Stimulated activated CD4-positive, alpha-beta T cell treated with anti-CD3 and anti-CD28 coated beads, TNF-alpha, amount 100 ng/mL, for 24 hours (primary cell): ENCODE measurements around the gene CLPTM1L.
"Not testable (repeated sequence)": the region's sequence is repeated elsewhere in the genome, so short reads cannot be mapped to it uniquely, and the experiment has no call there.

Experiments used
- DNase-seq, 3 experiments: peaks; one replicate each; pipeline ENCODE4 v3.0.0-alpha.2; 2020; ENCODE audit warnings: low read depth in 3 of 3

Gene CLPTM1L

DNA sequence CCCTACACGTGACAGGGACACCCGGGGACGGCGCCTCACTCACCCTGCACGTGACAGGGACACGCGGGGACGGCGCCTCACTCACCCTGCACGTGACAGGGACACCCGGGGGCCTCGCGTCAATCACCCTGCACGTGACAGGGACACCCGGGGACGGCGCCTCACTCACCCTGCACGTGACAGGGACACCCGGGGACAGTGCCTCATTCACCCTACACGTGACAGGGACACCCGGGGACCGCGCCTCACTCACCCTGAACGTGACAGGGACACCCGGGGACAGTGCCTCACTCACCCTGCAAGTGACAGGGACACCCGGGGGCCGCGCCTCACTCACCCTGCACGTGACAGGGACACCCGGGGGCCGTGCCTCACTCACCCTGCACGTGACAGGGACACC, 55.3 kb downstream of the CLPTM1L start:
- DNase-seq = not testable (repeated sequence)

DNA sequence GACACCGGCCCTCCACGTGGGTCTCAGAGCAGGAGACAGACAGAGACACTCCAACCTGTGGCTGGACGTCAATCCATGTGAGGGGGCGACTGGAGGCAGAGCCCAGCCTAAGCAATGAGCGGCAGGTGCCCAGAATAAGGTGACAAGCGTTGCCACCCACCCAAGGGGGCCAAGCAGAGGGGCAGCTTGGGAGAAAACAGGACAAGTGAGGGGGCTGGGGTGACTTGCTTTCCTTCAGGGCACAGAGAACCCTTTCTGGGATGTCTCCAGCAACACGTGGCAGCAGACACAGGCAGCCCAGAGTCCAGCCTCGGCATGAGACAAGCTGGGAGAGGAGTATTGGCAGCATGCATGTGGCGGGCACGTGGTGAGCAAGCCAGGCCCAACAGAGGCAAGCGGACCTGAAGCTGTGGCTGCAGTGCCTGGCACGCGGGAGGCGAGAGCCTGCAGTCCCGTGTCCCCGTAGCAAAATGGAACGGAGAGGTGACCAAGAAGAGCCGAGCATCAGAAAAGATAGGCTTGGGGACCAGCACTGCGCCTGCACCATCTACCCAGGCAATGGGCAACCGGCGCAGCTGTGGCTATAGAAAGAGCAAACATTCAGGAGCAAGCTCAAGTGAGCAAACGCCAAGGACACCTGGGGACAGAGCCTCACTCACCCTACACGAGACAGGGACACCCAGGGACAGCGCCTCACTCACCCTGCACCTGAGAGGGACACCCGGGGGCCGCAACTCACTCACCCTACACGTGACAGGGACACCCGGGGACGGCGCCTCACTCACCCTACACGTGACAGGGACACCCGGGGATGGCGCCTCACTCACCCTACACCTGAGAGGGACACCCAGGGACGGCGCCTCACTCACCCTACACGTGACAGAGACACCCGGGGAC, 56.2 kb downstream of the CLPTM1L start:
- no peak for DNase-seq

DNA sequence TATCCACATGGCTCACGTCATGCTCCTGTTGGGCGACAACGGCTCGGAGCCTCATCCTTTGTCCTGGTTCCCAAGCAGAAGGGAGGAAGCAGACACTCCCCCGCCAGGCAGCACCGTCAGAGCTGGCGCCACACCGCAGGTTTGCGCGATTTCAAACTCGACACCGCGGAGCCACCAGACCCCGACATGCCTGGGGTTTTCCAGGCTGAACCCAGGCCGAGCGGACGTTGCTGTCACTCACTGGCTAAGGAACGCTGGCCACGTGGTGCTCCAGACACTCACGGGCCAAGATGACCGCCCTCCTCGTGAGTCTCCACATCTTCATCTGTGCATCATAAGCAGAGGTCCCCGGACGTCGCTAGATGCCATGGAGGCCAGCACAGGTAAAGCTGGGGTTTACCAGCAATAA, 59.0 kb downstream of the CLPTM1L start:
- no peak for DNase-seq

DNA sequence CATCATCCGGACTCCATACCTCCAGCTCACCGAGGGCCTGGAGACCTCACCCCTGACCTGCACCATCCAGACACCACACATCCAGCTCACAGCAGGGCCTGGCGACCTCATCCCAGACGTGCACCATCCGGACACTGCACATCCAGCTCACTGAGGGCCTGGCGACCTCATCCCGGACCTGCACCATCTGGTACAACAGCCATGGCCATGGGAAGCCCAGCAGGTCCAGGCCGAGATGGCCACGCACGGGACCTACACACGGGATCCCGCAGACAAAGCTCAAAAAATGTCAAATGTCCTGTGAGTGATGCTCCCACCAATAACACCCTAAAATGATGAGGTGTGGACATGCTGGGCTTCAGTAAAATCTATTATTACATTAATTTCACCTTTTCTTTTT, 59.8 kb downstream of the CLPTM1L start:
- DNase-seq = no peak

DNA sequence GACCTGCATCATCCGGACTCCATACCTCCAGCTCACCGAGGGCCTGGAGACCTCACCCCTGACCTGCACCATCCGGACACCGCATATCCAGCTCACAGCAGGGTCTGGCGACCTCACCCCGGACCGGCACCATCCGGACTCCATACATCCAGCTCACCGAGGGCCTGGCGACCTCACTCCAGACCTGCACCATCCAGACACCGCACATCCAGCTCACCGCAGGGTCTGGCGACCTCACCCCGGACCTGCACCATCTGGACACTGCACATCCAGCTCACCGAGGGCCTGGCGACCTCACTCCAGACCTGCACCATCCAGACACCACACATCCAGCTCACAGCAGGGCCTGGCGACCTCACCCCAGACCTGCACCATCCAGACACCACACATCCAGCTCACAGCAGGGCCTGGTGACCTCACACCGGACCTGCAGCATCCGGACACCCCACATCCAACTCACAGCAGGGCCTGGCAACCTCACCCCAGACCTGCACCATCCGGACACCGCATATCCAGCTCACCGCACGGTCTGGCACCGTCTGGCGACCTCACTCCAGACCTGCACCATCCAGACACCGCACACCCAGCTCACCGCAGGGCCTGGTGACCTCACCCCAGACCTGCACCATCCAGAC, 60.4 kb downstream of the CLPTM1L start:
- DNase-seq = not testable (repeated sequence)

DNA sequence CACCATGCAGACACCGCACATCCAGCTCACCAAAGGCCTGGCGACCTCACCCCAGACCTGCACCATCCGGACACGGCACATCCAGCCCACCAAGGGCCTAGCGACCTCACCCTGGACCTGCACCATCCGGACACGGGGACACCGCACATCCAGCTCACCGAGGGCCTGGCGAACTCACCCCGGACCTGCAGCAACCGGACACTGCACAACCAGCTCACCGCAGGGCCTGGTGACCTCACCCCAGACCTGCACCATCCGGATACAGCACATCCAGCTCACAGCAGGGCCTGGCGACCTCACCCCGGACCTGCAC, 61.2 kb downstream of the CLPTM1L start:
- not testable (repeated sequence) for DNase-seq

DNA sequence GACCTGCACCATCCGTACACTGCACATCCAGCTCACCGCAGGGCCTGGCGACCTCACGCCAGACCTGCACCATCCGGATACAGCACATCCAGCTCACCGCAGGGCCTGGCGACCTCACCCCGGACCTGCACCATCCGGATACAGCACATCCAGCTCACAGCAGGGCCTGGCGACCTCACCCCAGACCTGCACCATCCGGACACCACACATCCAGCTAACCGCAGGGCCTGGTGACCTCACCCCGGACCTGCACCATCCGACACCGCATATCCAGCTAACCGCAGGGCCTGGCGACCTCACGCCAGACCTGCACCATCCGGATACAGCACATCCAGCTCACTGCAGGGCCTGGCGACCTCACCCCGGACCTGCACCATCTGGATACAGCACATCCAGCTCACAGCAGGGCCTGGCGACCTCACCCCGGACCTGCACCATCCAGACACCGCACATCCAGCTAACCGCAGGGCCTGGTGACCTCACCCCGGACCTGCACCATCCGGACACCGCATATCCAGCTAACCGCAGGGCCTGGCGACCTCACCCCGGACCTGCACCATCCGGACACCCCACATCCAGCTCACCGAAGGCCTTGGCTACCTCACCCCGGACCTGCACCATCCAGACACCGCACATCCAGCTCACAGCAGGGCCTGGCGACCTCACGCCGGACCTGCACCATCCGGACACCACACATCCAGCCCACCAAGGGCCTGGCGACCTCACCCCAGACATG, 61.7 kb downstream of the CLPTM1L start:
- not testable (repeated sequence) for DNase-seq

DNA sequence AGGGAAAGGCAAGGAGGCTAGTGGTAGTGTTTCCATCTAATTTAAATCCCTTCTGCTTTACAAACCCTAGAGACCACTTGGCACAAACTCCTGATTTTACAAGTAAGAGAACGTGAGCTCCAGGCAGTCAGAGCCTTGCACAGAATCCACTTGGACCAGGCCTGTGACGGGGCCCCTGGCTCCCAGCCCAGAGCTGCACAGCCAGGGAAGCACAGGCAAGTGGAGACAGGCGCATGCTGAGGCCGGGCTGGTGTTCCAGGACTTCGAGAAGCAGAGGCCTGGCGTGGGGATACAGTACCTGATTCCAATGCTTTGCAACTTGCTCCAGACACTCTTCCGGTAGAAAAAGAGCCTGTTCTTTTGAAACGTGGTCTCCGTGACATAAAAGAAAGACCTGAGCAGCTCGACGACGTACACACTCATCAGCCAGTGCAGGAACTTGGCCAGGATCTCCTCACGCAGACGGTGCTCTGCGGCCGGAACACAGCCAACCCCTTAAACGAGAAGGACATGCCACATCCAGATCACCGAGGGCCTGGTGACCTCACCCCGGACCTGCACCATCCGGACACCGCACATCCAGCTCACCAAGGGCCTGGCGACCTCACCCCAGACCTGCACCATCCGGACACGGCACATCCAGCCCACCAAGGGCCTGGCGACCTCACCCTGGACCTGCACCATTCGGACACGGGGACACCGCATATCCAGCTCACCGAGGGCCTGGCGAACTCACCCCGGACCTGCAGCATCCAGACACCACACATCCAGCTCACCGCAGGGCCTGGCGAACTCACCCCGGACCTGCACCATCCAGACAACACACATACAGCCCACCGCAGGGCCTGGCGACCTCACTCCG, 62.5 kb downstream of the CLPTM1L start:
- no peak for DNase-seq

DNA sequence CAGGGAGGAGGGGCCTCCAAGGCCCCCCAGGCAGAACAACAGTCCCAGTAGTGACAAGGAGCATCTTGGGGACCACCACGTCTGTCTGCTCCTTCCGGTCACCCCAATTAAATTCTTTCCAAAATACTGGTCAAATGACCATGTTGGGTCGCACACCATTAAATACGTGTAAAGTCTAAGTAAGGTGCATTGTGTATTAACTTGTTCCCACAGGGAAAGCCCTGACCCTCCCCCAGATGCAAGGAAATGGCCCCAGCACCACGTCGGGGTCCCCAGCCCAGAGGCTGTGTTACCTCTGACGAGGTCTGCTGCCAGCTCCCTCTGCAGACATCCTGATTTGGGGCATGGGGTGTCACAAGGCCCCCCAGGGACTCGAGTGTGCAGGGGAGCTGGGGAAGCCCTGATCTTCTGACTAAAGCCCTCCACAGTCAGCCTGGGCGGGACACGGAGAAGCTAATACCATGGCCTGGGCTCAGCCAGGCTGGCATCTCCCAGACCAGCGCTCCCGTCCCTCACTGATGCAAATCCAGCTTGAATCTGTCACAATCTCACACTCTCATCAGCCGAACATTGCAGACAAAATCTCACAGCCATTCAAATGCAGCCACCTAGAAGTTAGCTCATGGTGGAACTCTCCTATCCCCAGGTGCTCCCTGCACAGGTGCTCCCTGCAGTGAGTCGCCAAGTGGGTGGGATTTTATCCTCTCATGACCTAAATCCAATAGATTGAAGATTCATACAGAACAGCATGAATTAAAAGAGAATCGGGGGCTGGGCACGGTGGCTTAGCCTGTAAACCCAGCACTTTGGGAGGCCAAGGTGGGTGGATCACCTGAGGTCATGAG, 63.6 kb downstream of the CLPTM1L start:
- no peak for DNase-seq

DNA sequence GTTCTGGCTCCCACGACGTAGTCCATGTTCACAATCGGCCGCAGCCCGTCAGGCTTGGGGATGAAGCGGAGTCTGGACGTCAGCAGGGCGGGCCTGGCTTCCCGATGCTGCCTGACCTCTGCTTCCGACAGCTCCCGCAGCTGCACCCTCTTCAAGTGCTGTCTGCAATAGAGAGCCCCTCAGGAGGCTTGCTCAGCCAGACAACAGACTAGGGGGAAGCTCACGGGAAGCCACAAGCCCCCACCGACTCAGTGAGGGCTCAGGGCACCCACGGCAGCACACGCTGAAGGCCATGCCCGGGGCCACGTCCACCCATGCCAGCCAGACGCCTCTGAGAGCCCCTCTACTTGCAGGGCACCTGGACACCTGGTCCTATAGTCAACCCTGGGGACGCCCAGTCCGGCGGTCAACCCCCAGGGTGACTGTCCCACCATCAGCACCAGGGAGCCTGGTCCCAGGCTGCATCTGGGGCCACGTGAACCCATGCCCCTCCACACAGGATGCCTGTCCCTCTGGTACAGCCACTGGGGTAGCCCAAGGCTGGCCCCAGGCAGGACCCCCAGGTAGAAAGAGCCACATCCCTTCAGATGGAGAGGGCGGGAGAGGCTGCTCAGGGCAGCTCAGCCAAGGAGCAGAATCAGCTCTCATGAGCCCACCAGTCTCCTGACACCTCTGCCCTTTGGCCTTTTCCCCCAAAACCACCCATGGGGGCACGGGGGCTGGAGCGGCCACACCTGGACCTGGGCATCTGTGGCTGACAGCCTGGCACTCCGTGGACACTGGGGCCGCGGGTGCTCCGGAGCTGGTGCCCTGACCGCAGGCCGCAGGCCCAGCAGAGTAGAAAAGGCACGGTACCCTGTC, 64.5 kb downstream of the CLPTM1L start:
- no peak for DNase-seq

DNA sequence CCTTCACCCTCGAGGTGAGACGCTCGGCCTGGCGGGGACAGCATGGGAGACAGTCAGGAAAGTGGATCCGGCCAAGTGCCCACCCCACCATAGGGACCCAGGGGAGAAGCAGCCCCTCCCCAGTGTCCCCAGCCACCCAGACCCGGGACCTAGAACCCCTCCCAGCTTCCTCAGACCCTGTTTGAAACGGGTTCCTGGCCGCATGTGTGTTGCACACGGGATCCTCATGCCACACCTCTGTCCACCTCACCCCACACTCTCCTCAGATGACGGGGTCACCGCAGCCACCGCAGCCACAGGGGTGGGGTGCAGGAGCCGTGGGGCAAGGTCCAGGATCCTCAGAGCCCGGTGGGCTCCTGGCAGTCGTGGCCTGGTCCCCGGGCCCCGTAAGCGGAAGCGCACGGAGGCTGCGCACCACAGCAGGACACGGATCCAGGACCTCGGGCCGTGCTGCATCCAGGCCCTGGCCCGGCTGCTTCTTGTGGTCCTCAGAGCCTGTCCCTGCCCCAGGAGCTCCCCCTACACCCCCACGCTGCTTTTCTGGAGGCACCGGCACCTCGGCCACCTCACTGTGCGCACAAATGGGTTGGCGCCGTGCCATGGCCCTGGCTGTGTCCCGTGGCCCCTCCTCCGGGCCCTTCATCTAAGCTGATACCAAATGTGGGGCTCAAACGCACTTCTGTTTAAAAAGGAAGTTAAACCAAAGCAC, 65.3 kb downstream of the CLPTM1L start:
- DNase-seq = no peak

DNA sequence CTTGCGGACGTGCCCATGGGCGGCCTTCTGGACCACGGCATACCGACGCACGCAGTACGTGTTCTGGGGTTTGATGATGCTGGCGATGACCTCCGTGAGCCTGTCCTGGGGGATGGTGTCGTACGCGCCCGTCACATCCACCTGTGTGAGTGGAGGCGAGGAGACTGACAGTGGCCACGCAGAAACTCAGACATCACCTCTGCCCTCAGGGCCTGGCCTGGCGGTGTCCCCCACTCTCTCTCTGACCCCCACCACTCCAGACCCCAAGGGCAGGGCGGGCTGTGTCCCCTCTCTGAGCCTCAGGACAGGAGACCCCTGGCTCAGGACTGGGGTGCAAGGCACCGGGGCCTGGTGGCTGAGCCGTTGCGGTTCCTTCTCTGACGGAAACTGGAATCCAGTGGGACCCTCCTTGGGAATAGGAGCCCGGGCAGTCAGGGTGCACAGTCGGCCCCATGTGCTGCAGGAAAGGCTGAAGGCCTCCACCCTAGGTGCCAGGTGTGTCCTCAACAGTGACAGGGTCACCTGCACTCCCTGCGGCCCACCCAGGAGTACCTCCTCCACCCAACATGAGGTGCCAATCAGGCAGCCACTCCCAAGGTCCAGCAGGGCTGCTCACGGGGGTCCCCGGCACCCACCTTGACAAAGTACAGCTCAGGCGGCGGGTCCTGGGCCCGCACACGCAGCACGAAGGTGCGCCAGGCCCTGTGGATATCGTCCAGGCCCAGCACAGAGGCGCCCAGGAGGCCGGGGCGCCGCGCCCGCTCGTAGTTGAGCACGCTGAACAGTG, 66.0 kb downstream of the CLPTM1L start:
- DNase-seq = no peak

DNA sequence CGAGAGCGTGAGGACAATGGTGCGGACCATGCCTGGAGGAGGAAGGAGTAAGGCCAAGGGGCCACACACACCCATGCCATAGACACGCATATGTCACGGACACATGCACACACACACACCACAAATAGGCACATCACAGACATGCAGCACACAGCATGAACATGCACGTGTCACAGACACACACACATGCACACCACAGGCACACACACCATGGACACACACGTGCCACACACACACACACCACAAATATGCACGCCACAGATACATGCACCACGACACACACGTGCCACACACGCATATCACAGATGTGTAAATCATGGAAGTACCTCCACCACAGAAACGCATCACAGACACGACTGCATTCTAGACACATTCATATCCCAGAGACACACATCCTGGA, 66.7 kb downstream of the CLPTM1L start:
- no peak for DNase-seq

DNA sequence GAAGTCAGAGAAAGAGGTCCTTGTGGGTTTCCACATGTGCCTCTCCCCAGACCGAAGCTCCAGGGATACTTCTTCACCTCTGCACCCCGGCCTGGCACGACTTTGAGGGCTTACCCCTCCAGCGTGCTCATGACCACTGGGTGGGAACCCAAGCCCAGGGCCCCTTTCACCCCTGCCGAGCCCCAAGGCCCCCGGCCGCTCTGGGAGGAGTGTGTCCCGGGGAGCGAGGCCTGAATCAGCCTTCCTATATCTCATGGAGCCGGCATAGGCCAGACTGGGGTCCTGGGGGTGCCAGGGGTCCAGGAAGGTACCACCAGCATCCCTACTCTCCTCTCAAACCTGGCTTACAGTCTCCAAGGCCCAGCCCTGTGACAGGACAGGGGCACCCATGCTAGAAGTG, 67.1 kb downstream of the CLPTM1L start:
- DNase-seq = no peak

DNA sequence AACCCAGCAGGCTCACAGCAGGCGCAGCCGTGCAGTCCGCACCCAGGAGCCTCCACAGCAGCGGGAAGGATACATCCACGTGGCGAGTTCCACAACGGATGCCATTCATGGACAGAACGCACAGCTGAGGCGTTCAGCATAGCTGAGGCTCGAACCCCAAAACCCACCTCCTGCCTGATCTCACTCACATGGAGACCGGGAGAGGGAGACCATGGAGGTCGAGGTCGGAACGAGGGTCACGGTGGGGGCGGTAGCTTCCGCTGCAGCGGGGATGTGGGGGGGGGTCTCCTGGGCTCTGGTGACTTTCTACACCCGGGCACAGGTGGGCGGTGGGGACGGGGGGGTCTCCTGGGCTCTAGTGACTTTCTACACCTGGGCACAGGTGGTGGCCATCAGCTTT, 67.6 kb downstream of the CLPTM1L start:
- DNase-seq = no peak

DNA sequence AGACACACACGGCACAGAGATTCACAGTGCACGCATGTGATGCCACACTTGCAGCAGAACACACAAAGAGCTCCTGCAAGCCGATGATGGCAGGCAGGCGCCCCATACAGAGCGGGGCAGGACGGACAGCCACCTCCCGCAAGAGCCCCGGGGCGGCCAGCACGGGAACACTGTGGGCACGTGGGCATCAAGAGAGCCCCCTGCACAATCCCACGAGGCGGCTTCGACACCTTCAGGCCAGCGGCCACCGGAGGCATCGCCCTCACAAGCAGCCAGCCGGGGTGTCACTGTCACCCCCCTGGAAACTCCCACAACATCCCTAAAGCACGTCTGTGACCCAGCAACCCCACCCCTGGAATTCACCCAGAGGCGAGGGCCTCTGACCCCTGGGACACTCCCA, 68.0 kb downstream of the CLPTM1L start:
- DNase-seq = no peak

DNA sequence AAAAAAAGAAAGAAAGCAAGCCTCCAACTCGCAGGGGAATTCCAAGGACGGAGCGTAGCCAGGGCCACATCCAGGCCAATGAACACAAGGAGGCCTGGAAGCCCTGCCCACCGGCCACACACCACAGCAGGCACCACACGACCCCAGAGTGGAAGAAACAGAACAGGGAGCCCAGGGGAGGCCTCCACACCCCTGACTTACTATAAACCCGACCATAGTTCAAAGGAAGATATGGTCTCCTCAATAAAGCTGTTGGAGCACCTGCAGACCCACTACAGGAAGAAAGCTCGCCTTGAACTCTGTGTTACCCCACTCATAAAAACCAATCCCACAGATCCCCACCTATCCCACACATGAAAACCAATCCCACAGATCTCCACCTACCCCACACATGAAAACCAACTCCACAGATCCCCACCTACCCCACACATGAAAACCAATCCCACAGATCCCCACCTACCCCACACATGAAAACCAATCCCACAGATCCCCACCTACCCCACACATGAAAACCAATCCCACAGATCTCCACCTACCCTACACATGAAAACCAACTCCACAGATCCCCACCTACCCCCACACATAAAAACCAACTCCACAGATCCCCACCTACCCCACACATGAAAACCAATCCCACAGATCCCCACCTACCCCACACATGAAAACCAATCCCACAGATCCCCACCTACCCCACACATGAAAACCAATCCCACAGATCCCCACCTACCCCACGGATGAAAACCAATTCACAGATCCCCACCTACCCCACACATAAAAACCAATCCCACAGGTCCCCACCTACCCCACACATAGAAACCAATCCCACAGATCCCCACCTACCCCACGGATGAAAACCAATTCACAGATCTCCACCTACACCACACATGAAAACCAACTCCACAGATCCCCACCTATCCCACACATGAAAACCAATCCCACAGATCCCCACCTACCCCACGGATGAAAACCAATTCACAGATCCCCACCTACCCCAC, 69.2 kb downstream of the CLPTM1L start:
- not testable (repeated sequence) for DNase-seq
